OCI-LY1 (cell line): ENCODE results near the gene RAB3C.

Experiments used
- H2AFZ ChIP-seq: fragments of 200-600 bp; sonication (generic), shearing (Covaris generic); 2 replicates; pipeline ENCODE4 v1.6.0; 2014; ENCODE audit warnings: antibody characterized with exemption, mild to moderate bottlenecking, low read length
- H3F3A ChIP-seq: fragments of 200-600 bp; sonication (generic), shearing (Covaris generic); 2 replicates; pipeline ENCODE4 v1.6.0; 2014; ENCODE audit warnings: mild to moderate bottlenecking, antibody characterized with exemption, low read length, moderate library complexity; ENCODE audit not compliant: insufficient read depth
- H3K27ac ChIP-seq: fragments of 200-600 bp; sonication (generic); 2 replicates; pipeline ENCODE4 v1.5.1; 2014; ENCODE audit warnings: low read length, mixed run types, mild to moderate bottlenecking, low read depth; ENCODE audit not compliant: poor library complexity, severe bottlenecking
- H3K27me3 ChIP-seq: fragments of 200-600 bp; sonication (generic); 2 replicates; pipeline ENCODE4 v1.6.0; 2014; ENCODE audit warnings: antibody characterized with exemption, mild to moderate bottlenecking, low read length, moderate library complexity; ENCODE audit not compliant: insufficient read depth
- H3K36me3 ChIP-seq: fragments of 200-600 bp; sonication (generic); 2 replicates; pipeline ENCODE4 v1.6.1; 2014; ENCODE audit warnings: mild to moderate bottlenecking, antibody characterized with exemption, low read length, moderate library complexity, mixed read lengths; ENCODE audit not compliant: insufficient read depth
- H3K4me1 ChIP-seq: fragments of 200-600 bp; sonication (generic); 2 replicates; pipeline ENCODE4 v1.5.1; 2014; ENCODE audit warnings: mild to moderate bottlenecking, low read length, moderate library complexity; ENCODE audit not compliant: insufficient read depth, severe bottlenecking
- H3K4me2 ChIP-seq: fragments of 200-600 bp; sonication (generic), shearing (Covaris generic); 2 replicates; pipeline ENCODE4 v1.6.1; 2014; ENCODE audit warnings: low read length
- H3K4me3 ChIP-seq: fragments of 200-600 bp; sonication (generic); 2 replicates; pipeline ENCODE4 v1.5.1; 2014; ENCODE audit warnings: low read length, low read depth, mild to moderate bottlenecking, mixed read lengths; ENCODE audit not compliant: poor library complexity, severe bottlenecking
- H3K79me2 ChIP-seq: fragments of 200-600 bp; shearing (Covaris generic); 2 replicates; pipeline ENCODE4 v1.6.1; 2016; ENCODE audit warnings: mixed run types, low read length, mixed read lengths; ENCODE audit not compliant: insufficient read depth
- H3K9ac ChIP-seq: fragments of 200-600 bp; sonication (generic), shearing (Covaris generic); 2 replicates; pipeline ENCODE4 v1.6.1; 2014; ENCODE audit warnings: mild to moderate bottlenecking, low read length, mixed read lengths
- H3K9me2 ChIP-seq: fragments of 200-600 bp; sonication (generic), shearing (Covaris generic); 2 replicates; pipeline ENCODE4 v1.6.1; 2014; ENCODE audit warnings: low read depth, mild to moderate bottlenecking, low read length, mixed read lengths
- H3K9me3 ChIP-seq: fragments of 200-600 bp; shearing (Covaris generic); 2 replicates; pipeline ENCODE4 v1.6.1; 2014; ENCODE audit warnings: low read length, mixed read lengths
- H4K20me1 ChIP-seq: fragments of 200-600 bp; sonication (generic), shearing (Covaris generic); 2 replicates; pipeline ENCODE4 v1.6.0; 2016; ENCODE audit warnings: mild to moderate bottlenecking, low read length; ENCODE audit not compliant: insufficient read depth
- CTCF ChIP-seq: fragments of 200-600 bp; sonication (generic), shearing (Covaris generic); IDR thresholded peaks from 2 replicates; pipeline ENCODE4 v1.5.1; 2017; ENCODE audit warnings: mild to moderate bottlenecking, antibody characterized with exemption, low read length, moderate library complexity, mixed read lengths
- EZH2 ChIP-seq: fragments of 200-600 bp; sonication (generic), shearing (Covaris generic); IDR thresholded peaks from 2 replicates; pipeline ENCODE4 v1.8.0; 2017; ENCODE audit warnings: borderline replicate concordance, mixed run types, mild to moderate bottlenecking, antibody characterized with exemption, low read length, moderate library complexity, mixed read lengths

RAB3C gene

GRCh38 chr5:58735637-58736036, 152.8 kb downstream of the RAB3C start:
- H3F3A ChIP-seq, result no peaks in the 10 kb centered on the region
- no peaks in the 10 kb centered on the region for H3K9me2 ChIP-seq
- H4K20me1 ChIP-seq, result no peaks in the 10 kb centered on the region
- no peak overlapping the region for H2AFZ ChIP-seq
- H3K79me2 ChIP-seq, result no peaks in the 10 kb centered on the region
- no peak overlapping the region for H3K4me2 ChIP-seq
- no peak overlapping the region for H3K9ac ChIP-seq
- no peak overlapping the region for H3K27ac ChIP-seq
- no peaks in the 10 kb centered on the region for H3K36me3 ChIP-seq
- H3K4me3 ChIP-seq, result no peak overlapping the region
- no peaks in the 10 kb centered on the region for H3K4me1 ChIP-seq
- no peaks in the 10 kb centered on the region for H3K9me3 ChIP-seq
- TF ChIP-seq CTCF (no peak), EZH2 (no peak)
- no peaks in the 10 kb centered on the region for H3K27me3 ChIP-seq

GRCh38 chr5:58736214-58736613, 153.3 kb downstream of the RAB3C start:
- Histone ChIP-seq H3K27me3 (no peaks in the 10 kb centered on the region), H3K9me2 (no peaks in the 10 kb centered on the region), H3K9ac (no peak overlapping the region), H4K20me1 (no peaks in the 10 kb centered on the region), H3K4me3 (no peak overlapping the region), H3K9me3 (no peaks in the 10 kb centered on the region), H3K79me2 (no peaks in the 10 kb centered on the region), H3K36me3 (no peaks in the 10 kb centered on the region), H3K4me2 (no peak overlapping the region), H3F3A (no peaks in the 10 kb centered on the region), H2AFZ (no peak overlapping the region), H3K27ac (no peak overlapping the region), H3K4me1 (no peaks in the 10 kb centered on the region)
- TF ChIP-seq CTCF (no peak), EZH2 (no peak)

GRCh38 chr5:58737671-58738070, 154.8 kb downstream of the RAB3C start:
- H3K9me2 ChIP-seq, result no peaks in the 10 kb centered on the region
- no peak overlapping the region for H3K4me2 ChIP-seq
- H3K9me3 ChIP-seq, result no peaks in the 10 kb centered on the region
- no peaks in the 10 kb centered on the region for H3K79me2 ChIP-seq
- TF ChIP-seq CTCF (no peak), EZH2 (no peak)
- no peak overlapping the region for H3K27ac ChIP-seq
- H2AFZ ChIP-seq, result no peak overlapping the region
- no peak overlapping the region for H3K4me3 ChIP-seq
- no peak overlapping the region for H3K9ac ChIP-seq
- H3K4me1 ChIP-seq, result no peaks in the 10 kb centered on the region
- no peaks in the 10 kb centered on the region for H3F3A ChIP-seq
- no peaks in the 10 kb centered on the region for H4K20me1 ChIP-seq
- H3K36me3 ChIP-seq, result no peaks in the 10 kb centered on the region
- H3K27me3 ChIP-seq, result no peaks in the 10 kb centered on the region
